Measurements from ENCODE around the gene ZNF691.

DNA sequence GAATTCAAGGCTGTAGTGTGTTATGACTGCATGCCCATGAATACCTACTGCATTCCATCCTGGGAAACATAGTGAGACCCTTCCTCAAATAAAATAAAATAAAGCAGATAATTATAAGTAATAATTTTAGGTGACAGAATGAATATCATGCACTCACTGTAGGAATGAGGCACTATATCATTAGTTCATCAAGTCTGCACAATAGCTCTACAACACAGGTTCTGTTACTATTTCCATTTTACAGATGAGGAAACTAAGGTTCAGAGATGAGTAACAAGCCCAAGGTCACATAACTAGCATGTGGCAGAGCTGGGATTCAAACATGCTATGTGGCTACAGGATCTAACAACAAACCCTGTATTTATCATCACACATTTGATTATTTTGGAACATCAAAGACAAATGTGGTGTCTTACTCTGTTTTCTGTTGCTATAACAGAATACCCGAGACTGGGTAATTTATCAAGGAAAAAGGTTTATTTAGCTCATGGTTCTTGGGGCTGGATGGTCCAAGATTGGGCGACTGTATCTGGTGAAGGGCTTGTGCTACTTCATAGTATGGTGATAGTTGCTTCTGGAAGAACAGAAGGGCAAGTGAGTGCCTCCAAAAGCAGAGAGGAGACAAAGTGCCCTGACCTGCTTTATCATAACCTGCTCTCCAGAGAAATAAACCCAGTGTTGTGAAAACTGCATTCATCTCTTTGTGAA is 4.8 kb upstream of the ZNF691 start:
- TF ChIP-seq, protein P1, sequence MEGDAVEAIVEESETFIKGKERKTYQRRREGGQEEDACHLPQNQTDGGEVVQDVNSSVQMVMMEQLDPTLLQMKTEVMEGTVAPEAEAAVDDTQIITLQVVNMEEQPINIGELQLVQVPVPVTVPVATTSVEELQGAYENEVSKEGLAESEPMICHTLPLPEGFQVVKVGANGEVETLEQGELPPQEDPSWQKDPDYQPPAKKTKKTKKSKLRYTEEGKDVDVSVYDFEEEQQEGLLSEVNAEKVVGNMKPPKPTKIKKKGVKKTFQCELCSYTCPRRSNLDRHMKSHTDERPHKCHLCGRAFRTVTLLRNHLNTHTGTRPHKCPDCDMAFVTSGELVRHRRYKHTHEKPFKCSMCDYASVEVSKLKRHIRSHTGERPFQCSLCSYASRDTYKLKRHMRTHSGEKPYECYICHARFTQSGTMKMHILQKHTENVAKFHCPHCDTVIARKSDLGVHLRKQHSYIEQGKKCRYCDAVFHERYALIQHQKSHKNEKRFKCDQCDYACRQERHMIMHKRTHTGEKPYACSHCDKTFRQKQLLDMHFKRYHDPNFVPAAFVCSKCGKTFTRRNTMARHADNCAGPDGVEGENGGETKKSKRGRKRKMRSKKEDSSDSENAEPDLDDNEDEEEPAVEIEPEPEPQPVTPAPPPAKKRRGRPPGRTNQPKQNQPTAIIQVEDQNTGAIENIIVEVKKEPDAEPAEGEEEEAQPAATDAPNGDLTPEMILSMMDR (IDR thresholded peaks at IDR 0.05; ENCODE audit: extremely low read depth in 1 of 2, insufficient read depth in 1 of 2, low read depth in 1 of 2, low read length in 2 of 2), result no peak
- no peak for TF ChIP-seq POLR2AphosphoS5 (IDR thresholded peaks at IDR 0.05; ENCODE audit: insufficient read depth, low read depth, low read length)
- TF ChIP-seq POLR2A (IDR thresholded peaks at IDR 0.05; ENCODE audit: low read depth, low read length), result no peak

Data from endothelial cell of umbilical vein (primary cell).